SK-N-SH treated with all-trans-retinoic acid at 6 μM for 48 hours (cell line): Measurements from ENCODE around the gene SNTB2.

ENCODE experiments used
- ATAC-seq: fragments of 200-7000 bp; cut with Tn5 transposase; 3 replicates; pipeline ENCODE4 v1.9.1; 2020; ENCODE audit warnings: mild to moderate bottlenecking, moderate library complexity
- ARNTL ChIP-seq: fragments of 450-650 bp; formaldehyde crosslinking; IDR thresholded peaks from 2 replicates; pipeline ENCODE4 v1.5.0; 2020; ENCODE audit warnings: low read depth, mild to moderate bottlenecking, moderate library complexity, borderline replicate concordance
- BACH2 ChIP-seq: fragments of 250-450 bp; sonication (Bioruptor Pico); IDR thresholded peaks from 2 replicates; pipeline ENCODE4 v1.9.0; 2021; ENCODE audit warnings: mild to moderate bottlenecking, borderline replicate concordance
- CSDC2 ChIP-seq: fragments of 250-450 bp; sonication (Bioruptor Pico); IDR thresholded peaks from 2 replicates; pipeline ENCODE4 v1.5.0; 2020; ENCODE audit warnings: mild to moderate bottlenecking, moderate library complexity
- CSRNP3 ChIP-seq: fragments of 250-450 bp; sonication (Bioruptor Pico); IDR thresholded peaks from 2 replicates; pipeline ENCODE4 v1.5.1; 2021; ENCODE audit warnings: mild to moderate bottlenecking, moderate library complexity
- ESRRG ChIP-seq: fragments of 250-450 bp; sonication (Bioruptor Pico); IDR thresholded peaks from 2 replicates; pipeline ENCODE4 v1.6.1; 2021; ENCODE audit warnings: mild to moderate bottlenecking
- GLIS3 ChIP-seq: fragments of 250-450 bp; sonication (Bioruptor Pico); IDR thresholded peaks from 2 replicates; pipeline ENCODE4 v1.5.0; 2020; ENCODE audit warnings: mild to moderate bottlenecking, moderate library complexity
- ISL1 ChIP-seq: fragments of 250-450 bp; sonication (Bioruptor Pico); IDR thresholded peaks from 2 replicates; pipeline ENCODE4 v2.1.2; 2022; ENCODE audit warnings: mild to moderate bottlenecking, moderate library complexity
- OSR1 ChIP-seq: fragments of 250-450 bp; sonication (Bioruptor Pico); IDR thresholded peaks from 2 replicates; pipeline ENCODE4 v1.8.0; 2022; ENCODE audit warnings: moderate library complexity, mild to moderate bottlenecking, inconsistent platforms
- PATZ1 ChIP-seq: fragments of 250-450 bp; sonication (Bioruptor Pico); IDR thresholded peaks from 2 replicates; pipeline ENCODE4 v1.8.0; 2020; ENCODE audit warnings: mild to moderate bottlenecking, moderate library complexity, borderline replicate concordance
- PPARA ChIP-seq: fragments of 250-450 bp; sonication (Bioruptor Pico); IDR thresholded peaks from 2 replicates; pipeline ENCODE4 v1.5.0; 2020; ENCODE audit warnings: mild to moderate bottlenecking, borderline replicate concordance
- RARB ChIP-seq: fragments of 250-450 bp; sonication (Bioruptor Pico); IDR thresholded peaks from 2 replicates; pipeline ENCODE4 v1.8.0; 2021; ENCODE audit warnings: mild to moderate bottlenecking, moderate library complexity
- SNAI2 ChIP-seq: fragments of 250-450 bp; sonication (Bioruptor Pico); IDR thresholded peaks from 2 replicates; pipeline ENCODE4 v1.5.0; 2020; ENCODE audit warnings: mild to moderate bottlenecking, moderate library complexity
- TCF4 ChIP-seq: fragments of 250-450 bp; sonication (Bioruptor Pico); IDR thresholded peaks from 2 replicates; pipeline ENCODE4 v1.8.0; 2021; ENCODE audit warnings: mild to moderate bottlenecking, moderate library complexity, borderline replicate concordance
- TOX ChIP-seq: fragments of 250-450 bp; sonication (Bioruptor Pico); IDR thresholded peaks from 2 replicates; pipeline ENCODE4 v1.8.0; 2021; ENCODE audit warnings: mild to moderate bottlenecking, moderate library complexity, borderline replicate concordance
- ZC3H10 ChIP-seq: fragments of 250-450 bp; sonication (Bioruptor Pico); IDR thresholded peaks from 2 replicates; pipeline ENCODE4 v1.5.1; 2021; ENCODE audit warnings: mild to moderate bottlenecking, moderate library complexity
- ZFP3 ChIP-seq: fragments of 250-450 bp; sonication (Bioruptor Pico); IDR thresholded peaks from 2 replicates; pipeline ENCODE4 v1.5.0; 2020; ENCODE audit warnings: mild to moderate bottlenecking, moderate library complexity
- ZFP30 ChIP-seq: fragments of 450-650 bp; formaldehyde crosslinking; IDR thresholded peaks from 2 replicates; pipeline ENCODE4 v1.5.0; 2022; ENCODE audit warnings: mild to moderate bottlenecking, moderate library complexity
- ZNF565 ChIP-seq: fragments of 450-650 bp; formaldehyde crosslinking; conservative IDR thresholded peaks from 2 replicates; pipeline ENCODE4 v1.5.0; 2020; ENCODE audit warnings: low read depth, mild to moderate bottlenecking, moderate library complexity
- ZNF70 ChIP-seq: fragments of 450-650 bp; formaldehyde crosslinking; IDR thresholded peaks from 2 replicates; pipeline ENCODE4 v1.5.0; 2020; ENCODE audit warnings: mild to moderate bottlenecking, moderate library complexity
- ZNF8 ChIP-seq: fragments of 450-650 bp; formaldehyde crosslinking; IDR thresholded peaks from 2 replicates; pipeline ENCODE4 v1.5.0; 2020; ENCODE audit warnings: mild to moderate bottlenecking, moderate library complexity
- TF ChIP-seq, protein P1 (sequence below): fragments of 250-450 bp; sonication (Bioruptor Pico); IDR thresholded peaks from 2 replicates; pipeline ENCODE4 v1.5.0; 2020; ENCODE audit warnings: mild to moderate bottlenecking, moderate library complexity
- TF ChIP-seq, protein P2 (sequence below): fragments of 250-450 bp; sonication (Bioruptor Pico); IDR thresholded peaks from 2 replicates; pipeline ENCODE4 v1.8.0; 2021; ENCODE audit warnings: low read depth, mild to moderate bottlenecking, moderate library complexity, borderline replicate concordance

Gene SNTB2

GRCh38 chr16:69194488-69194887 lies 7.5 kb downstream of the SNTB2 start:
- ATAC-seq = no peak
- TF ChIP-seq BACH2 (CRISPR knock-in tag) (no peak), PPARA (no peak), TOX (CRISPR knock-in tag) (no peak), ZNF565 (CRISPR knock-in tag) (no peak), ZNF70 (CRISPR knock-in tag) (no peak), ESRRG (CRISPR knock-in tag) (no peak), OSR1 (no peak), CSDC2 (CRISPR knock-in tag) (no peak), RARB (CRISPR knock-in tag) (no peak), ZNF8 (CRISPR knock-in tag) (no peak), GLIS3 (CRISPR knock-in tag) (no peak), ZC3H10 (CRISPR knock-in tag) (no peak), CSRNP3 (CRISPR knock-in tag) (no peak), ISL1 (CRISPR knock-in tag) (no peak), ARNTL (CRISPR knock-in tag) (no peak)
- TF ChIP-seq, protein P1, sequence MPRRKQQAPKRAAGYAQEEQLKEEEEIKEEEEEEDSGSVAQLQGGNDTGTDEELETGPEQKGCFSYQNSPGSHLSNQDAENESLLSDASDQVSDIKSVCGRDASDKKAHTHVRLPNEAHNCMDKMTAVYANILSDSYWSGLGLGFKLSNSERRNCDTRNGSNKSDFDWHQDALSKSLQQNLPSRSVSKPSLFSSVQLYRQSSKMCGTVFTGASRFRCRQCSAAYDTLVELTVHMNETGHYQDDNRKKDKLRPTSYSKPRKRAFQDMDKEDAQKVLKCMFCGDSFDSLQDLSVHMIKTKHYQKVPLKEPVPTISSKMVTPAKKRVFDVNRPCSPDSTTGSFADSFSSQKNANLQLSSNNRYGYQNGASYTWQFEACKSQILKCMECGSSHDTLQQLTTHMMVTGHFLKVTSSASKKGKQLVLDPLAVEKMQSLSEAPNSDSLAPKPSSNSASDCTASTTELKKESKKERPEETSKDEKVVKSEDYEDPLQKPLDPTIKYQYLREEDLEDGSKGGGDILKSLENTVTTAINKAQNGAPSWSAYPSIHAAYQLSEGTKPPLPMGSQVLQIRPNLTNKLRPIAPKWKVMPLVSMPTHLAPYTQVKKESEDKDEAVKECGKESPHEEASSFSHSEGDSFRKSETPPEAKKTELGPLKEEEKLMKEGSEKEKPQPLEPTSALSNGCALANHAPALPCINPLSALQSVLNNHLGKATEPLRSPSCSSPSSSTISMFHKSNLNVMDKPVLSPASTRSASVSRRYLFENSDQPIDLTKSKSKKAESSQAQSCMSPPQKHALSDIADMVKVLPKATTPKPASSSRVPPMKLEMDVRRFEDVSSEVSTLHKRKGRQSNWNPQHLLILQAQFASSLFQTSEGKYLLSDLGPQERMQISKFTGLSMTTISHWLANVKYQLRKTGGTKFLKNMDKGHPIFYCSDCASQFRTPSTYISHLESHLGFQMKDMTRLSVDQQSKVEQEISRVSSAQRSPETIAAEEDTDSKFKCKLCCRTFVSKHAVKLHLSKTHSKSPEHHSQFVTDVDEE (CRISPR knock-in tag) = no peak

DNA sequence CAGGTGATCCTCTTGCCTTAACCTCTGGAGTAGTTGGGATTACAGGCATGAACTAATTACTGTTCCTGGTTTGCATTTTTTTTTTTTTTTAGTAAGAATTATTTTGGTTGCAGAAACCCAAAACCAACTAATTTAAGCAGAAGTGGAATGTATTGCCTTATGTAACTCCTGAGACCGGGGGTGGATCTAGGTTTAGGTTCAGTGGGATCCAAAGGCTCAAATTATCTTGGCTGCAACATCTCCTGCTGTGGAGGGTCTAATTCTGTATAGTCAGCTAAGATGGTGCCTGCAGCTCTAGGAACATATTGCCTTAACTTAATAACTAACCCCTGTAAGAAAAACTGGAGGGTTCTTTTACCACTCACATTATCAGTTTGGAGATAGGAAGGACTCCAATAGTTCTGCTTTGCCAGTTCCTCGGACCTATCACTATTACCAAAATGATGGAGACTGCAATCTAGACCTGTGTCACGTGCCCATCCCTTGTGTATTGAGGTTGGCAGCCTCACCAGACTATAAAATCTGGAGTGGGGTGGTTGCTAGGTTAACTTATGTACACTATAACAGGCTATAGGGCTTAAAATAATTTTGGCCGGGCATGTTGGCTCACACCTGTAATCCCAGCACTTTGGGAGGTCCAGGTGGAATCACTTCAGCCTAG lies 8.5 kb downstream of the SNTB2 start:
- ATAC-seq = no peak
- no peak for TF ChIP-seq ESRRG (CRISPR knock-in tag)

DNA sequence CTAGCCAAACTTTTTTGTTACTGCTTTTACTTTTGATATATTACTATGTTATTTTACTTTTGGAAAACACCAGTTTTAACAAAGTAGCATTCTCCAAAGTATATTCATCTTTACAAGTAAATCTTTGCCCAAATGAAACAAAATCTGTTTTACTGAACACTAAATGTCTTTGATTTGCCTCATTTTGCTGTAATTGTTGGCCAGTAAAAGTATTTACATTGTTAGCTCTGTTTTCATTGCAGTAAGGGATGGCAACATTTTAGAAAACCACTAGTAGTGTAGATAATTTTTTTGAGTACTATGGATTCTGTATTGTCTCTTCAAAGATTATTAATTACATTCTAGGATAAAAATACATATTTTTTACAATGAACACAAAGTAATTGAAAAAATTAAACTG lies 10.6 kb downstream of the SNTB2 start:
- no peak for ATAC-seq
- no peak for TF ChIP-seq ESRRG (CRISPR knock-in tag)
- no peak for TF ChIP-seq BACH2 (CRISPR knock-in tag)
- no peak for TF ChIP-seq SNAI2 (CRISPR knock-in tag)
- TF ChIP-seq ZNF70 (CRISPR knock-in tag) = no peak
- no peak for TF ChIP-seq CSDC2 (CRISPR knock-in tag)
- TF ChIP-seq ZNF565 (CRISPR knock-in tag) = no peak
- no peak for TF ChIP-seq TCF4 (CRISPR knock-in tag)

GRCh38 chr16:69199382-69199781 lies 12.4 kb downstream of the SNTB2 start:
- TF ChIP-seq ZFP30 (CRISPR knock-in tag) = no peak
- no peak for TF ChIP-seq TCF4 (CRISPR knock-in tag)
- TF ChIP-seq, protein P2, sequence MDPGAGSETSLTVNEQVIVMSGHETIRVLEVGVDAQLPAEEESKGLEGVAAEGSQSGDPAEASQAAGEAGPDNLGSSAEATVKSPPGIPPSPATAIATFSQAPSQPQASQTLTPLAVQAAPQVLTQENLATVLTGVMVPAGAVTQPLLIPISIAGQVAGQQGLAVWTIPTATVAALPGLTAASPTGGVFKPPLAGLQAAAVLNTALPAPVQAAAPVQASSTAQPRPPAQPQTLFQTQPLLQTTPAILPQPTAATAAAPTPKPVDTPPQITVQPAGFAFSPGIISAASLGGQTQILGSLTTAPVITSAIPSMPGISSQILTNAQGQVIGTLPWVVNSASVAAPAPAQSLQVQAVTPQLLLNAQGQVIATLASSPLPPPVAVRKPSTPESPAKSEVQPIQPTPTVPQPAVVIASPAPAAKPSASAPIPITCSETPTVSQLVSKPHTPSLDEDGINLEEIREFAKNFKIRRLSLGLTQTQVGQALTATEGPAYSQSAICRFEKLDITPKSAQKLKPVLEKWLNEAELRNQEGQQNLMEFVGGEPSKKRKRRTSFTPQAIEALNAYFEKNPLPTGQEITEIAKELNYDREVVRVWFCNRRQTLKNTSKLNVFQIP = no peak
- TF ChIP-seq ZNF70 (CRISPR knock-in tag) = no peak
- TF ChIP-seq PATZ1 (CRISPR knock-in tag) = no peak
- TF ChIP-seq ARNTL (CRISPR knock-in tag) = no peak
- no peak for TF ChIP-seq GLIS3 (CRISPR knock-in tag)
- no peak for TF ChIP-seq RARB (CRISPR knock-in tag)
- TF ChIP-seq TOX (CRISPR knock-in tag) = no peak
- TF ChIP-seq ZFP3 (CRISPR knock-in tag) = no peak
- TF ChIP-seq ZNF565 (CRISPR knock-in tag) = no peak
- ATAC-seq = no peak
